HG03108 (cell line): Measurements from ENCODE around the gene HLA-DQA2.
"Not testable (repeated sequence)": the region's sequence is repeated elsewhere in the genome, so short reads cannot be mapped to it uniquely, and the experiment has no call there.

Source experiments
- ATAC-seq: cut with Tn5 transposase; IDR thresholded peaks from one replicate; pipeline ENCODE4 v1.9.1; 2021; ENCODE audit warnings: moderate library complexity; ENCODE audit not compliant: unreplicated experiment

Gene HLA-DQA2

DNA sequence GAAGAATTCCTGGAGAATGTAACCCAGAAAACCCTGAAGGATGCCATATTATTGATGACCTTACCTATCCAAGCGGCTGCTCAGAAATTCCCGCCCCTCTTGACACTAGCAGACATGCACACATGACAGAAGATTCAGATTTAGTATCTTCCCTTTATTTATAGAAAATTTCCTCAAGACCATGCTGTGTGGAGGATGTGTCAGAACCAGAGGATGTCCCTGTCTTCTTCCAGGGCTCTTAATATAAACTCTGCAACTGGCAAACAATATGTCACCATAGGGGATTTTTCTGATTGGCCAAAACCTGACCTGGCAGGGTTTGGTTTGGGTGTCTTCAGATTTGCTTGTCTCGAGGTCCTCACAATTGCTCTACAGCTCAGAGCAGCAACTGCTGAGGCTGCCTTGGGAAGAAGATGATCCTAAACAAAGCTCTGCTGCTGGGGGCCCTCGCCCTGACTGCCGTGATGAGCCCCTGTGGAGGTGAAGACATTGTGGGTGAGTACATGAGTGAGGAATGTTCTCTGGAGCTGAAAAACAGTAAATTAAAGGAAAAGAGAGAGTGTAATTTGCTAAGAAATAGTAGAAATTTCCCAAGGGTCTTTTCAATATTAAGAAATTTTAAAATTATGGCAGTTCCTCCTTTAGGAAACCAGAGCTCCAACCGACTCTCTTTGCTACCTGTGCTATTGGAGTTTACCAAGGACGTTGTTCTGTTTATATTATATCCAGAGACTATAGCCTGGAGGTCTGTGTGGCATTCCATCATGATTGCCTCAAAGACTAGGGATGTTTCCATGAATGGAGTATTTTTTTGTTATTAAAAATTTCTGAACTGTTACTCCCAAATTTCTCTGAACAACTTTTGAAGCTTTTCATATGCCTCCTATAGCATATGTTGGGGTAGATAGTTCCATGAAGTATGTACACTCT is at the start of gene HLA-DQA2:
HLA-DQA2 (plus strand) TSS at position 361 of the 930 bp plus-strand sequence; CDS start at position 414, 53 bp downstream.
- ATAC-seq, result no peak

DNA sequence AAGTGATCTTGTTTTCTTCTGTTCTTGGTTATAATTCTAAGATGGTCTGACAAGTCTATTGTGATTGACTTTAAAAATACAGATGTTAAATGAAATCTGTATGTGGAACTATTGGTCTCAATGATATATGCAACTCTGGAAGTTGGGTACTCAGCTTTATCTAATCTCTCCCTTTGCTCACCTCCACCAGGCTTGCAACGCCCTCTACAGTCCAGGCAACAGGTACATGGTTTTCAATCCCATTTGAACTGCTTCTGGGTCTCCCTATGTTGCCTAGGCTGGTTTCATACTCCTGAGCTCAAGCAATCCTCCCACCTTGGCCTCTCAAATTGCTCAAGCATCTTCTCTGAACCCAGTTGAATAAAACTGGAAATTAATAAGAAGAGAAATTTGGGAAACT is 49.2 kb upstream of the HLA-DQA2 start:
- no peak for ATAC-seq

DNA sequence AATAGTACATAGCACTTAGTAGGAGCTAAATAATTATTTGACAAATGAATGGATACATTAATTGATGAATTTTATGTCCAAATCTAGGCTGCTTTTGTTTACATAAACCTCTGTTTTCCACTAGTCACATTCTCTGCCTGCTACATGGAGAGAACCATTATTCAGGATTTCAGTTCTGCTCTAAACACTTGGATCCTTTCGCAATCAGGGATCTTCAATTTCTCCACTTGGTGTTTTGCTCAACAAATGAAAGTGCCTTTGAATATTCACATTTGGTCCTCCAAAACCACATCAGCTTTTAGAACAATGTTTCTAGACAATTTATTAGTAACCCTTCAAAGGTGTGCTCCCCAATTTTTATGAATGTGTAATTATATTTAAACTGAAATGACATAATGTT is 44.2 kb upstream of the HLA-DQA2 start:
- ATAC-seq, result no peak

- no peak for ATAC-seq
These were observed 40.7 kb upstream of the HLA-DQA2 start for GRCh38 chr6:32700391-32701040.

GRCh38 chr6:32703347-32703746 is 37.8 kb upstream of the HLA-DQA2 start:
- no peak for ATAC-seq

DNA sequence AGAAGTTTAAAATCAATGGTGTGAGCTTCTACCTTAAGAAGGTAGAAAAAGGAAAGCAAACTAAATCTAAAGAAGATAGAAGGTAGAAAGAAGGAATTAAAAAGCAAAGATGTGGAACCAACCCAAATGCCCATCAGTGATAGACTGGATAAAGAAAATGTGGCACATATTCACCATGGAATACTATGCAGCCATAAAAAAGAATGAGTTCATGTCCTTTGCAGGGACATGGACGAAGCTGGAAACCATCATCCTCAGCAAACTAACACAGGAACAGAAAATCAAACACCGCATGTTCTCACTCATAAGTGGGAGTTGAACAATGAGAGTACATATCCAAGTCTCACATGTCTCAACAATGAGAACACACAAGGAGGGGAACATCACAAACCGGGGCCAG is 36.0 kb upstream of the HLA-DQA2 start:
- ATAC-seq, result not testable (repeated sequence)

GRCh38 chr6:32709625-32710024 is 31.6 kb upstream of the HLA-DQA2 start:
- ATAC-seq, result no peak

DNA sequence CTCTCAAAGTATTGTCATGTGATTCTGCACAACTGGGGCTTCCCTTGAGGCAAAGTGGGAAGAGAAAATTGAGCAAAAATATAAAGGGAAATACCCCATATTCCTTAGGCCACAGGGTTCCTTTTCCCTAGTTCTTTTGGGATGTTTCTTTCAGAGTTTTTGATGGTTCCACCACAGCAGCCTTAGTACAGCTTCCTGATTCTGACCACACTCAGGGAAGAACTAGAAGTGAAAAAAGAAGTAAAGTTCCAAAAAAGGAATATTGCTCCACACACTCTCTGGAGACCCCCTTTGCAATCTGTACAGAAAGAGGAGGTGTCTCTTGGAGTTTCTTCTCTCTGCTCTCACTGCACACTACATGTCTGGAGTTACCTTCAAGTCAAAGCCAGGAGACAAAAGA is 27.9 kb upstream of the HLA-DQA2 start:
- ATAC-seq, result no peak

- no peak for ATAC-seq
These were observed 24.8 kb upstream of the HLA-DQA2 start for GRCh38 chr6:32716396-32716795.

DNA sequence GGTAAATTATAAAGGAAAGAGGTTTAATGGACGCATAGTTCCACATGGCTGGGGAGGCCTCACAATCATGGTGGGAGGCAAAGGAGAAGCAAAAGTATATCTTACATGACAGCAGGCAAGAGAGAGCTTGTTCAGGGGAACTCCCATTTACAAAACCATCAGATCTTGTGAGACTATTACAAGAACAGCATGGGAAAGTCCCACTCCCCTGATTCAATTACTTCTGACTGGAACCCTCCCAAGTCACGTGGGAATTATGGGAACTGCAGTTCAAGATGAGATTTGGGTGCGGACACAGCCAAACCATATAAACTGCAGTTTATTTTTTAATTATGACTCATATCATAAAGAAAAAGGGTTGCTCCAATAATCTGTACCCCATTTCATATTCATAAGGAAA is 22.3 kb upstream of the HLA-DQA2 start:
- no peak for ATAC-seq

DNA sequence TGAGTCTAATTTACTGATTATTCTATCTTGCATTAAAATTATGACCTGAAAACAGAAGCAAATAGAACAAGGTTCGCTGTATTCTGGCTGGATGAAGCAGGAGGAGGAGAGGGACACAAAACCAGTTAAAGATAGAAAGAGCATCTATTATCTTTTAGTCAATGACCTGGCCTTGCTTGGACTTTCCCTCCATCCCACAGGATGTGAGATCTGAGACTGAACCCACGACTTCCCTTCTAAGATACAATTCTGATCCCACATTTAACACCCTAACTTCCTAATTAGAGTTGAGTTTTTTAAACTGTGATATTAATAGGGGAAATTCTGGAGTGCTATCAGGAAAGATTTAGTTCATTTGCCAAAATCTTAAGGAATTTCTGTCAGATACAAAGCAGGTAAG is 3.1 kb upstream of the HLA-DQA2 start:
- ATAC-seq, result no peak

GRCh38 chr6:32742374-32742773 is 1.2 kb downstream of the HLA-DQA2 start:
- ATAC-seq, result no peak

GRCh38 chr6:32744776-32745175 is 3.6 kb downstream of the HLA-DQA2 start:
- ATAC-seq, result no peak

- not testable (repeated sequence) for ATAC-seq
These were observed 4.5 kb downstream of the HLA-DQA2 start for GRCh38 chr6:32745649-32746048.

DNA sequence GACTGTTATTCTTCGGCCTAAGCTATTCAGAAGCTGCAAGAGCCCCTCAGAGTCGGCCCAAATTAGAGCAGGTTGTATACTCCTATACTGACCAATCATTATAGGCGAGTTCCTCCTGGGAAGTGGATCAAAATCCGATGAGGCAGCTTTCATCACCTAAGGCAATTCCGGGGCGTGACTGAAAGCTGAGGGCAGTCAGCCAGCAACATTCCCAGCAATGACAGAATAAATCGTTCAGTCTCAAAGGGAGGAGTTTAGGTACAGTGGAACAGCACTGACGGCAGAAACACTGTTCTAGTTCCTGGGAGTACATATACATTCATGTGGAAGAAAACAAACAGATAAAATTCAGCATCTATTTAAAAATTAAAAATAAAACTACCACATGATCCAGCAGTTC is 11.4 kb downstream of the HLA-DQA2 start:
- ATAC-seq, result no peak

GRCh38 chr6:32759669-32760068 is 18.5 kb downstream of the HLA-DQA2 start:
- ATAC-seq, result no peak

GRCh38 chr6:32761072-32761471 is 19.9 kb downstream of the HLA-DQA2 start:
- ATAC-seq, result no peak

DNA sequence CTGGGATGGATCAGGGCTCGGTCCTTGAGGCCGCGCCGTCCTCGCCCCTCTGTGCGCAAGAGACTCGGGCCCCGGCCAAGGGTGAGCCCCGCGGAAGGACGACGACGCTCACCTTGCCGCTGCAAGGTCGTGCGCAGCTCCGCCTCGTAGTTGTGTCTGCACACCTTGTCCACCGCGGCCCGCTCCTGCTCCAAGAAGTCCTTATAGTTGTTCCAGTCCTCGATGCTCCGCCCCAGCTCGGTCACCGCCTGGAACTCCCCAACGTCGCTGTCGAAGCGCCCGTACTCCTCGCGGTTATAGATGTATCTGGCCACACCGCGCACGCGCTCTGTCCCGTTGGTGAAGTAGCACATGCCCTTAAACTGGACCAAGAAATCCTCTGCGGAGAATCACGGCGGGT is 20.4 kb downstream of the HLA-DQA2 start:
- no peak for ATAC-seq

GRCh38 chr6:32763421-32763820 is 22.2 kb downstream of the HLA-DQA2 start, which contains the start of gene HLA-DQB2:
TSS of gene HLA-DQB2 (minus strand) at chr6:32763532. CDS start at chr6:32763470, 62 bp downstream.
- ATAC-seq, result no peak

GRCh38 chr6:32764048-32764447 is 22.9 kb downstream of the HLA-DQA2 start:
- no peak for ATAC-seq

DNA sequence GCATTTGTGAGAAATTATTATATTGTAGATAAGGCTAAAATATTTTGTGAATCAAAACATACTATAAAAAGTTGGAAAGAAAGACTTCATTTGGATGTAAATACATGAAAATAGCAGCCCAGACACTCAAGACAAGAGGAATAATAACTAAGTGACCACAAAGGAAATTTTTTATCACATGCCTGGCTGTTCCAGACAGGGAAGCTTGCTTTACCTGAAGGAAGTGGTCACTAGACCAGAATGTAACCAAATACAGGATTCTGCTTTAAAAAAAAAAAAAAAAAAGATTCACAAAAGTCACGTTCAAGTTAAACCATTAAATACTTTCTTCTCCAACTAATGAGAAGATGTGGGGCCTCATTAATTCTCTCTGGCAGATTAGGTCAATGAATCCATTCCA is 31.5 kb downstream of the HLA-DQA2 start:
- no peak for ATAC-seq

DNA sequence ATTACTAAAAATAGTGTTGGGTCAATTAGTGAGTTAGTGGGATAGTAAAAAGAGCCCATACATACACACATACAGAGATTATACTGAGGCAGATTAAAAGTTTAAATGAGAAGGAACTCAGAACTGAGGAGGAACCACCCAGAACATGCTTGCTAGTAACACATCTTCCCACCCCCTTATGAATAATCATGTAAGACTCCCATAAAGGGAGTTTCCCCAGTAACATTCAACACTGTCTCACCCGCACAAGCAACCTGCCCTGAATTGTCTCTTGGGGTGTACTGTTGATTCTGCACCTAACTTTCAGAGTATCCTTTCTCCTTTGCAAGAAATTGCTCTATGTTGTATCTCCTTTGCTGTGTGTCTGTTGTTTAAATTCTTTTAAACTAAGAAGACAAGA is 33.2 kb downstream of the HLA-DQA2 start:
- no peak for ATAC-seq
